Breast epithelium (tissue), 4 donors: ENCODE results near the gene CBX5. TPM values are rescaled to one million over a fixed set of nuclear protein-coding genes. Genes with fewer than 3 reads are reported as not detected.

Experiments used
- DNase-seq, 2 donors: peaks; one replicate each; pipeline ENCODE4 v3.0.0-alpha.2; 2019; ENCODE audit warnings: low spot score in 2 of 2
- H3K27ac ChIP-seq, 2 donors: fragments of 200-600 bp; sonication (generic) in 1 of 2; one replicate each; pipeline ENCODE4 v1.5.1; 2016 to 2019; ENCODE audit warnings: mild to moderate bottlenecking in 1 of 2
- H3K27me3 ChIP-seq, 2 donors: fragments of 200-600 bp; sonication (generic) in 1 of 2; one replicate each; pipeline versions ENCODE4 v1.5.1 to v1.6.0; 2017 to 2019; ENCODE audit warnings: control low read depth in 1 of 2, mild to moderate bottlenecking in 1 of 2
- H3K36me3 ChIP-seq: fragments of 200-600 bp; one replicate; pipeline ENCODE4 v1.5.1; 2019
- H3K4me1 ChIP-seq, 2 donors: fragments of 200-600 bp; sonication (generic); one replicate each; pipeline ENCODE4 v1.5.1; 2016 to 2019; ENCODE audit warnings: control low read depth in 1 of 2
- H3K4me3 ChIP-seq, 3 donors: fragments of 200-600 bp; sonication (generic); 1 replicate in 2 of 3; 2 replicates in 1 of 3; pipeline ENCODE4 v1.5.1; 2016 to 2019; ENCODE audit warnings: mild to moderate bottlenecking in 3 of 3, moderate library complexity in 2 of 3
- H3K9me3 ChIP-seq, 2 donors: fragments of 200-600 bp; sonication (generic) in 1 of 2; one replicate each; pipeline ENCODE4 v1.5.1; 2016 to 2019; ENCODE audit warnings: control low read depth in 1 of 2
- POLR2A ChIP-seq: fragments of 450-650 bp; IDR thresholded peaks from one replicate; pipeline ENCODE4 v1.6.1; 2016; ENCODE audit warnings: antibody characterized with exemption, mild to moderate bottlenecking, moderate library complexity
- POLR2AphosphoS5 ChIP-seq, 3 donors: sonication (generic); formaldehyde crosslinking; IDR thresholded peaks; one replicate each; pipeline ENCODE4 v1.6.1; 2017; ENCODE audit warnings: antibody characterized with exemption in 3 of 3
- intact Hi-C: fragments of 100-400 bp; cut with DNase I; formaldehyde crosslinking; loops from one replicate; pipeline ENCODE4 v1.15.1; 2023; ENCODE audit warnings: low total_unique reads
- total RNA-seq, 3 donors: library from RNA; depleted of rRNA; stranded (reverse); fragments of >200 nt; gene quantifications; one replicate each; pipeline ENCODE4 v1.1.0, GENCODE V29; 2016
- TF ChIP-seq, protein P1 (sequence below), 3 donors: fragments of 450-650 bp; IDR thresholded peaks; one replicate each; pipeline ENCODE4 v1.5.1; 2016 to 2017; ENCODE audit warnings: antibody characterized with exemption in 3 of 3, mild to moderate bottlenecking in 3 of 3, moderate library complexity in 3 of 3

CBX5 gene
- total RNA-seq, 3 donors from 2014 or later: 22.4 to 45.8 (median 31.8) TPM

DNA sequence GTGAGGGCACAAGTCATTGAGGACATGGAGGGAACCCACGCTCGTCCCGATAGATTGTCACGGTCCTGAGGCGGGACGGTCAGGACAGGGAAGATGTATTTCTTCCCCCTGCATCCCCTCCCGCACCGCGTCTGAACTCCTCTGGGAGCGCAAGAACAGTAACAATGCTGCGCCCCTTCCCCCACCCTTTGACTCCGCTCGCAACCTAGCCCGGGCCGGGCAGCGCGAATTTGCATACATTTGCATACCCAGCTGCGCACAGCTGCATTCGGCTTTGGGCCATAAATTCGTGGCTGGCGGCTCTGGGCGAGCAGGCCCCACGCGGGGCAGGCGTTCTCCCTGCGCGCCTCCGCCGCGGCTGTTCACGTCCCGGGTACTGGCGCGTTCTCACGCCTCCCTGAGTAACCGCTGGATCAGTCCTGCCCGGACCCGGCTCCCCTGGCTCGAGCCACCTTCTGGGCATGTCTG, 62.1 kb downstream of the CBX5 start:
- Histone ChIP-seq H3K4me1 (peaks cover 0 to 11% of the 10 kb centered on the region in 2 donors), H3K9me3 (no peaks in the 10 kb centered on the region), H3K36me3 (no peaks in the 10 kb centered on the region), H3K27ac (no peak overlapping the region), H3K27me3 (peaks cover 0 to 9% of the 10 kb centered on the region in 2 donors), H3K4me3 (peak overlapping the region in 2 of 3 donors; percentile 40 to 56)
- TF ChIP-seq POLR2A: no peak
- TF ChIP-seq, protein P1, sequence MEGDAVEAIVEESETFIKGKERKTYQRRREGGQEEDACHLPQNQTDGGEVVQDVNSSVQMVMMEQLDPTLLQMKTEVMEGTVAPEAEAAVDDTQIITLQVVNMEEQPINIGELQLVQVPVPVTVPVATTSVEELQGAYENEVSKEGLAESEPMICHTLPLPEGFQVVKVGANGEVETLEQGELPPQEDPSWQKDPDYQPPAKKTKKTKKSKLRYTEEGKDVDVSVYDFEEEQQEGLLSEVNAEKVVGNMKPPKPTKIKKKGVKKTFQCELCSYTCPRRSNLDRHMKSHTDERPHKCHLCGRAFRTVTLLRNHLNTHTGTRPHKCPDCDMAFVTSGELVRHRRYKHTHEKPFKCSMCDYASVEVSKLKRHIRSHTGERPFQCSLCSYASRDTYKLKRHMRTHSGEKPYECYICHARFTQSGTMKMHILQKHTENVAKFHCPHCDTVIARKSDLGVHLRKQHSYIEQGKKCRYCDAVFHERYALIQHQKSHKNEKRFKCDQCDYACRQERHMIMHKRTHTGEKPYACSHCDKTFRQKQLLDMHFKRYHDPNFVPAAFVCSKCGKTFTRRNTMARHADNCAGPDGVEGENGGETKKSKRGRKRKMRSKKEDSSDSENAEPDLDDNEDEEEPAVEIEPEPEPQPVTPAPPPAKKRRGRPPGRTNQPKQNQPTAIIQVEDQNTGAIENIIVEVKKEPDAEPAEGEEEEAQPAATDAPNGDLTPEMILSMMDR (IDR thresholded peaks at IDR 0.05): no peak
- no peak for TF ChIP-seq POLR2AphosphoS5 (IDR thresholded peaks at IDR 0.05)
- no peak for DNase-seq
- intact Hi-C loops: loop anchor here (10.0 kb wide), 1 partner anchor 147 kb away; the partner anchor contains the start of gene GPR84

DNA sequence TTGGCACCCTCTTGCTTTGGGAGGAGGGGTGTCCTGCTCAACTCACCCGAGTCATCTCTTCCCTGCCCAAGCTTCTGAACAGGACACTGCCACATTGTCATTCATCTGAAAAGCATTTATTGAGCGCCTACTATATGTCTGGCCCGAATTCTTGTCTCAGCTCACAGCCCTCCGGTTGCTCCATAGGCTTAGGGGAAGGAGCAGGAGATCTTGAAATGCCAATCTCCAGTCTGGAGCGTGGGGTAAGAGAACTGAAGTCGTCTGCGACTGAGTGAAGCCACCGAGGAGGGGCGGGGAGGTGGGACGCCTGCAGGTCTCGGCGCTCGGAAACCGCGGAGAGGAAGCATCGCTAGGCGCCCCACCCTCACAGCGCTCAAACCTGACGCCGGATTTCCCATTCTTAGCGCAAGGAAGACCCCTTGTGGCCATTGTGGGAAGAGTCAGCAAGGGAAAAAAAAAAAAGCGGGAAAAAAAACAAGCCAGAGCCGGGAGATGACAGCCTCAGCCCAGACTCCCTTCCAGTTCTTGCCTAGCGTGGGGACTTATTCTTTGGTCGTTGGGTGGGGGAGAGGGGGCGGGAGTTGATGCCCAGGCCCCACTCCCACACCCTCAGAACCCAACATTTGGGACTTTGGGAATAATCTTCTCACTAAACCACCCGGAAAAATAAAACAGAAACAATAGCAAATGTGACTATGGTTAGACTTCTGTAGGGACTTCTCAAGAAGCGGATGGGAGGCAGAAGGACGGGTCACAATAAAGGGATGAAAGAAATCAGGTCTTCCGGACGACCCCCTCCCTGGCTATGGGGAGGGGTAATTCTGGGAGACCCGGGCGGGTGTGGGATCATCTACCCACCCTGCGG, 62.9 kb downstream of the CBX5 start:
- TF ChIP-seq, protein P1 (IDR thresholded peaks at IDR 0.05): peak; percentile 66 to 82 (median 69)
- no peak for TF ChIP-seq POLR2A
- intact Hi-C loops: loop anchor here (10.0 kb wide), 1 partner anchor 148 kb away; the partner anchor contains the start of gene GPR84
- no peak overlapping the region for H3K27ac ChIP-seq
- H3K4me1 ChIP-seq: peaks cover 0 to 11% of the 10 kb centered on the region in 2 donors
- DNase-seq: peak; percentile 52 to 64
- H3K27me3 ChIP-seq: peaks cover 0 to 9% of the 10 kb centered on the region in 2 donors
- peak overlapping the region; percentile 9 to 56 (median 40) for H3K4me3 ChIP-seq
- no peaks in the 10 kb centered on the region for H3K9me3 ChIP-seq
- no peaks in the 10 kb centered on the region for H3K36me3 ChIP-seq

DNA sequence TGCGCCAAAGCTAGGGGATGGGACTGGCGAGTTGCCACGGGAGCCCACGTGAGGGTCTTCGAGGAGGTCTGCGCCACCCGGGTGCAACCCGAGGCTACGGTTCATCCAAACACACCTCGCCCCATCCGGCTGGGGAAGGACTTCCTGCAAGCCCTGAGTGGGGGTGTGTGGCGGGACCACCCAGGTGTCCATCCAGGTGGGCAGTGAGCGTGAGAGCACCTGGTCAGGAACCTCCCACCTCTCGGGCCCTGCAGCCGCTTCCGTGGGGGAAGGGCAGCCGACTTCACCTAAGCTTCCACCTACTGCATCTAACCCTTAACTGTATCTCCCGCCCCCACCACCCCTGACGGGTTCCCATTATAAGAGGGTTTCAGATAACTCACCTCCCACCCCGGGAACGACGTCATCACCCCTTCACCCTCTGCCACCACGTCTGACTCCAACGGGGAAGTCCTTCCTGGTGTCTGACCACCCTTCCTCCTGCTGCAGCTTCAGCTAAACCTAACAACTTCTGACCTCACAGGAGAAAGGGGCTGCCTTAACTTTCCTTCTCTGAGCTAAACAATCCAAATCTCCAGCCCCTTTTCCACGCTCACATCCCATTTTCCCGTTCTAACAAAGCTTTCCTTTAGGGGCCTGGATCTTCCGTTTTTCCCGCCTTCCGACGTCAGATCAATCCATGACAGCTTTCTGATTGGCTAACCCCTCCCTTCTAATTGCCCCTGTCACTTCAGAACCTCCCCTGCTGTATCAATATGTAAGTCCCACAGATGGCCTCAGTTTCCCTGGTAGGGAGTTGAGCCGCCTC, 63.7 kb downstream of the CBX5 start:
- peak overlapping the region in 2 of 3 donors; percentile 40 to 56 for H3K4me3 ChIP-seq
- intact Hi-C loops: loop anchor here (1.0 to 10.0 kb wide), 2 partner anchors 12 to 149 kb away; partner anchors contain the start of gene GPR84
- H3K4me1 ChIP-seq: peaks cover 0 to 11% of the 10 kb centered on the region in 2 donors
- no peaks in the 10 kb centered on the region for H3K9me3 ChIP-seq
- no peak overlapping the region for H3K27ac ChIP-seq
- TF ChIP-seq, protein P1 (IDR thresholded peaks at IDR 0.05): no peak
- TF ChIP-seq POLR2A: no peak
- no peak for TF ChIP-seq POLR2AphosphoS5 (IDR thresholded peaks at IDR 0.05)
- DNase-seq: no peak
- H3K27me3 ChIP-seq: peaks cover 0 to 9% of the 10 kb centered on the region in 2 donors
- no peaks in the 10 kb centered on the region for H3K36me3 ChIP-seq

DNA sequence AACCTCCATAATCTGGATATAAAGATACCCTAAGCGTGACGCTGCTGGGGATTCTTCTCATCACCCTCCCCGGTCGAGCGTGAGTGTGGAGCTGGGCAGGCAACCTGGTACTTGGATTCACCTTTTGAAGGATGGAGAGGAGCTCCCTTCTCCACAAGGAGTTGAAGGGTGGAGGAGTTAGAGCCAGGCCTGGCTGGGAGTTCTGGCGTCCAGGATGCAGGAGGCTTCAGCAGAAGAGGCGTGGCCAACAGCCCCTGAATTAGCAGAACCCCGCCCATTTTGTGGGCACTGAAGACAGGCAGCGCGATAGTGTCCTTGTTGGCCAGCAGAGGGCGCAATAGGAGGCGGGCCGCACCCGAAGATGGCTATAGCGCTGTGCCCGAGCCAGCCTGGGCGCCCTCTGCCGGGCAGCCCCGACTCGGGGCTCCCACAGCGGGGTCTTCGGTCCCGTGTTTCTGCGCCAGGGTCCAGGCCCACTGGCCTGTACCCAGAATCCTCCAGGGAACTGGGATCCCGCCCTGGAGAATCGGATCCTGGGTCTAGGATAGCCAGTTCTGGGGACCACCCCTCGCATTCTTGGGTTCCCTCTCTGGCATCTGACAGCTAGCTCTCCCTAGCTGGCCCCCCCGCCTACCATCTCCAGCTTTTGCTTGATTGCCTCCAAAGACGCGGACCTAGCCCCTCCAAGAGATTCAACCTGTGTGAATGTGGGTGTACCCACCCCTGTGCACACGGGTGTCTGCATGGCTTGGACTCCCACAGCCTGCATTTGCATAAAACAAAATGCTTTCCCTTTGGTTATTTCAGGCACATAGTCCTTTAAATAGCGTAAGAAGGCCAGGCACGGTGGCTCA, 65.1 kb downstream of the CBX5 start:
- DNase-seq: peak; percentile 66 to 88
- no peaks in the 10 kb centered on the region for H3K36me3 ChIP-seq
- TF ChIP-seq POLR2A (no peak), POLR2AphosphoS5 (IDR thresholded peaks at IDR 0.05) (peak in 1 of 3 donors; percentile 19)
- TF ChIP-seq, protein P1 (IDR thresholded peaks at IDR 0.05): peak; percentile 75 to 91 (median 90)
- H3K27ac ChIP-seq: no peak overlapping the region
- intact Hi-C loops: loop anchor here (1.0 to 10.0 kb wide), 2 partner anchors 10 to 150 kb away; partner anchors contain the start of gene GPR84
- no peaks in the 10 kb centered on the region for H3K9me3 ChIP-seq
- H3K4me3 ChIP-seq: peak overlapping the region; percentile 7 to 29 (median 24)
- H3K27me3 ChIP-seq: peaks cover 0 to 9% of the 10 kb centered on the region in 2 donors
- peaks cover 0 to 11% of the 10 kb centered on the region in 2 donors for H3K4me1 ChIP-seq
